Mucosa of descending colon (tissue), 3 donors: ENCODE data around the gene EDEM1. TPM values are rescaled to one million over a fixed set of nuclear protein-coding genes. Genes with fewer than 3 reads are reported as not detected.
"Not testable (repeated sequence)": the region's sequence is repeated elsewhere in the genome, so short reads cannot be mapped to it uniquely, and the experiment has no call there.

ENCODE experiments used
- ATAC-seq: fragments of 200-7000 bp; cut with Tn5 transposase; one replicate; pipeline ENCODE4 v1.9.1; 2020; ENCODE audit warnings: mild to moderate bottlenecking, moderate library complexity
- DNase-seq, 3 donors: peaks; one replicate each; pipeline ENCODE4 v3.0.0-alpha.2; 2020
- H3K36me3 ChIP-seq: fragments of 200-600 bp; one replicate; pipeline ENCODE4 v1.8.0; 2021; ENCODE audit warnings: low read depth, mild to moderate bottlenecking
- H3K4me1 ChIP-seq: fragments of 200-600 bp; one replicate; pipeline ENCODE4 v1.8.0; 2021; ENCODE audit warnings: low read depth, mild to moderate bottlenecking
- H3K4me3 ChIP-seq: fragments of 200-600 bp; one replicate; pipeline ENCODE4 v1.8.0; 2021; ENCODE audit warnings: mild to moderate bottlenecking
- H3K9me3 ChIP-seq: fragments of 200-600 bp; one replicate; pipeline ENCODE4 v1.8.0; 2021; ENCODE audit warnings: mild to moderate bottlenecking
- intact Hi-C, 2 donors: fragments of 100-400 bp; cut with DNase I in 1 of 2; cut with micrococcal nuclease in 1 of 2; formaldehyde crosslinking; loops; one replicate each; pipeline versions ENCODE4 v1.11.0 to v1.11.1; 2022; cut with DNase I, micrococcal nuclease
- total RNA-seq, 3 donors: library from RNA; stranded (reverse); fragmentation: NEBNext Ultra II Directional in 2 of 3; extraction: Animal tissue kit (Norgen Biotek cat#: 25700) in 2 of 3; gene quantifications; one replicate each; pipeline versions ENCODE4 v1.2.1 to v1.2.4, GENCODE V29; 2021 to 2023
- TF ChIP-seq, protein P1 (sequence below): fragments of 200-600 bp; IDR thresholded peaks from one replicate; pipeline ENCODE4 v1.8.0; 2022; ENCODE audit warnings: antibody characterized with exemption, mild to moderate bottlenecking
- donor health status: DM: no; HTN: no; CAD: no; lungs with moderate emphysema.
- donor health status: DM: no; HTN: no; CAD: no.
- donor health status: DM: no; HTN: yes; CAD: no.

Gene EDEM1
- total RNA-seq, 3 donors from 2014 or later: 30.3 to 52.6 (median 45.4) TPM

DNA sequence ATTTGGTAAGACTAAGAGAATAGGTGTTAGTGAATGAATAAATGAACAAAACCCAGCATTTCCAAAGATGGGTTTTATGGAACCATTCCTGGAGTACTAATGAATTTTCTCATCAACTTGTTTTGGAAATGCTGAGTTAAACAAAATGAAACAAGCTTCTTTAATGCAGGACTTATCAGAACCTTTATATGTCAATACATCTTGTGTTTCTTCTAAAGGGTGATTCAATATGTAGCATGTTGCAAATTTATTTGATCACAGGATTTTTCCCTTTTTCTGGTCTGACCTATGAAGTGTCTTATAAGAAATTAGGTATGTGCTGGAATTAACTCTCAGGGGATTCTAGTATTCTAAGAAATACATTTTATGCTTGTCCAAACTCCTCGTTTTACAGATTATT, 53.2 kb downstream of the EDEM1 start:
- TF ChIP-seq, protein P1, sequence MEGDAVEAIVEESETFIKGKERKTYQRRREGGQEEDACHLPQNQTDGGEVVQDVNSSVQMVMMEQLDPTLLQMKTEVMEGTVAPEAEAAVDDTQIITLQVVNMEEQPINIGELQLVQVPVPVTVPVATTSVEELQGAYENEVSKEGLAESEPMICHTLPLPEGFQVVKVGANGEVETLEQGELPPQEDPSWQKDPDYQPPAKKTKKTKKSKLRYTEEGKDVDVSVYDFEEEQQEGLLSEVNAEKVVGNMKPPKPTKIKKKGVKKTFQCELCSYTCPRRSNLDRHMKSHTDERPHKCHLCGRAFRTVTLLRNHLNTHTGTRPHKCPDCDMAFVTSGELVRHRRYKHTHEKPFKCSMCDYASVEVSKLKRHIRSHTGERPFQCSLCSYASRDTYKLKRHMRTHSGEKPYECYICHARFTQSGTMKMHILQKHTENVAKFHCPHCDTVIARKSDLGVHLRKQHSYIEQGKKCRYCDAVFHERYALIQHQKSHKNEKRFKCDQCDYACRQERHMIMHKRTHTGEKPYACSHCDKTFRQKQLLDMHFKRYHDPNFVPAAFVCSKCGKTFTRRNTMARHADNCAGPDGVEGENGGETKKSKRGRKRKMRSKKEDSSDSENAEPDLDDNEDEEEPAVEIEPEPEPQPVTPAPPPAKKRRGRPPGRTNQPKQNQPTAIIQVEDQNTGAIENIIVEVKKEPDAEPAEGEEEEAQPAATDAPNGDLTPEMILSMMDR: no peak
- intact Hi-C loops: no loop called here

DNA sequence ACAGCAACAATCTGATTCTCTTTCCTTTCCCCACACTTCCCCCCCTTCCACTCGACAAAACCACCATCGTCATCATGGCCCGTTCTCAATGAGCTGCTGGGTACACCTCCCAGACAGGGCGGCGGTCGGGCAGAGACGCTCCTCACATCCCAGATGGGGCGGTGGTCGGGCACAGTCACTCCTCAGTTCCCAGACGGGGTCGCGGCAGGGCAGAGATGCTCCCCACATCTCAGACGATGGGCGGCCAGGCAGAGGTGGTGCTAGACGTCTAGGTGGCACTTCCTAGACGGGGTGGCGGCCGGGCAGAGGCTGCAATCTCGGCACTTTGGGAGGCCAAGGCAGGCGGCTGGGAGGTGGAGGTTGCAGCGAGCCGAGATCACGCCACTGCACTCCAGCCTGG, 55.3 kb downstream of the EDEM1 start:
- intact Hi-C loops, H3K36me3 ChIP-seq, H3K4me3 ChIP-seq, ATAC-seq, DNase-seq, H3K4me1 ChIP-seq, H3K9me3 ChIP-seq: not testable (repeated sequence)

More for the DNA sequence above, 53.2 kb downstream of the EDEM1 start:
- no peak for DNase-seq
- no peak for ATAC-seq
- peaks cover 6% of the 10 kb centered on the region for H3K9me3 ChIP-seq
- H3K4me3 ChIP-seq: no peak overlapping the region
- H3K4me1 ChIP-seq: no peaks in the 10 kb centered on the region
- H3K36me3 ChIP-seq: no peaks in the 10 kb centered on the region

DNA sequence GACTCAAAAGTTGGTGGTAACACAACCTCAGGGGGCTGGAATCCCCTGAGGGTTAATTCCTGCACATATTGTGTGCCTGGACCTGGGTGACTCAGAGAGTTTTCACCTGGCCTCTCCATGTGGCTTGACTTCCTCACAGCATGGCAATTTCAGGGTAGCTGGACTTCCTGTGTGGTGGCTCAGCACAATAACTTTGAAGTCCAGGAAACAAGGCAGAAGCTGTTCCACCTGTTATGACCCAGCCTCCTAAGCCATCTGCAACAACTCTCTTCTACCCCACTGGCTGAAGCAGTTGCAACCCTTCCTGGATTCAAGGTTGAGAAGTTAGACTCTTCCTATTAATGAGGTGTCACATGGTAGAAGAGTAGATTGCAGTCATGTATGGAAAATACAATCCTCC, 58.4 kb downstream of the EDEM1 start:
- TF ChIP-seq, protein P1: no peak
- intact Hi-C loops: no loop called here
- Histone ChIP-seq H3K36me3 (no peaks in the 10 kb centered on the region), H3K9me3 (peaks cover 6% of the 10 kb centered on the region), H3K4me3 (no peak overlapping the region), H3K4me1 (peaks cover 3% of the 10 kb centered on the region)
- no peak for DNase-seq
- peak; percentile 64 for ATAC-seq

DNA sequence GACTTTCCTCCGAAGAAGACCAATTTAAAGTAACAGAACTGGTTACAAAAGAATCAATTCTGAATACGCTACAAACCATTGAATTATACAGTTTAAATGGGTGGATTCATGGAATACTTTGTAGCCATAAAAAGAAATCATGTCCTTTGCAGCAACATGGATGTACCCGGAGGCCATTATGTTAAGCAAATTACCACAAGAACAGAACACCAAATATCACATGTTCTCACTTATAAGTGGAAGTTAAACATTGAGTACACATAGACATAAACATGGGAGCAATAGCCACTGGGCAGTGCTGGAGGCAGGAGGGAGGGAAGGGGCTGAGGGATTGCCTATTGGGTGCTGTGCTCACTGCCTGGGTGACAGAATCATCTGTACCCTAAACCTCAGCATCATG, 61.3 kb downstream of the EDEM1 start:
- no peak for ATAC-seq
- TF ChIP-seq, protein P1: no peak
- Histone ChIP-seq H3K36me3 (no peaks in the 10 kb centered on the region), H3K4me1 (peaks cover 8% of the 10 kb centered on the region), H3K9me3 (peaks cover 2% of the 10 kb centered on the region), H3K4me3 (no peak overlapping the region)
- intact Hi-C loops: no loop called here
- DNase-seq: no peak

DNA sequence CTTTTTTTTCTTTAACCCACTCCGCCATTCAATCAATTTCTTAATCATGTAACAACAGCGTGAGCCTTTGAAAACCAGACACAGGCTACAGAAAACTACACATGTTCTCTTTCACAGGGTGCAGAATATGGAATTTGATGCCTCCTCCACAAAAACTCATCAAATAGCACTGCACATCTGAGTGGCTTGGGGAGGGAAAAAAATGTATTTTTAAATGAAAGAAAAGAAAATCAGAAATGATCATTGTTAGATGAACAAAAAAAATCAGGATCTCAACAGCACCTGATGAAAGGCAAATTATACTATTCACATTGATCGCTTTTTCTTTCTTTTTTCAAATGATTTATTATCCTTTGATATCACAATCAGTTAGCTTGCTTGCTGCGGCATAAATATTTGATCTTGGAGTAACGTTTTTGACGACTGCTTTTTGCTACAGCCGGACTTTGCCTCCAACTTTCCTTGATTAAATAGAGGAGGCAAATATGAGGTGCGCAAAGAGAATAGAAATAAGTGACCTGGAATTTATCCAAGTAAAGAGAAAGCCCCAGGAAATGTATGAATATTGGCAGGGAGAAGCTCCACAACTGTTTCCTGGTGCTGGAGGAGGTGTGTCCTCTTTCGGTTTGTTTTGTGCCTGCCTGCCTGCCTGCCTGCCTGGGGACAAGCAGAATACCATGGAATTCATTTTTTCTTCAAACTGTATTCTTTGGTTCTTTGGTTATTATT, 63.1 kb downstream of the EDEM1 start:
- TF ChIP-seq, protein P1: no peak
- Histone ChIP-seq H3K4me1 (peaks cover 8% of the 10 kb centered on the region), H3K36me3 (no peaks in the 10 kb centered on the region), H3K9me3 (no peaks in the 10 kb centered on the region), H3K4me3 (no peak overlapping the region)
- DNase-seq: peak in 1 of 3 donors; percentile 22
- intact Hi-C loops: no loop called here
- peak; percentile 89 for ATAC-seq

DNA sequence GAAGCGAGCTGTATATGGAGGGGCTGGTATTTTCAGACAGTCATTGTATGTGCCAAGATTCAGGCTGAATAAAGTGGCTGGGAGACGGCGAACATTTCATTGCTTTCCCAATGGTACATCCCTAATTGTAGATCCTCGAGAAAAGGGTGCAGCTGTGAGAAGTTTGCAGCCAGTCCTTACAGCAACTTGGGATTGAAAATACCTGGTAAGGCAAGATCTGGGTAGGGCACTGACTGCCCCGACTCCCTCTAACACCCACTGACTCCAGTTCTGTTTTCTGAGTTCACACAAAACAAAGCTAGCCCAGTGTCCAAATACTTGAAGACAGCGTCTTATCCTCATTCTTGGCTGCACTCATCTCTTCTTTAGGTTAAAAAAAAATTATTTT, 63.7 kb downstream of the EDEM1 start:
- DNase-seq (peak in 1 of 3 donors; percentile 24), ATAC-seq (peak; percentile 61)
- no peaks in the 10 kb centered on the region for H3K9me3 ChIP-seq
- H3K4me3 ChIP-seq: no peak overlapping the region
- peaks cover 8% of the 10 kb centered on the region for H3K4me1 ChIP-seq
- intact Hi-C loops: no loop called here
- TF ChIP-seq, protein P1: no peak
- no peaks in the 10 kb centered on the region for H3K36me3 ChIP-seq
